Measurements from ENCODE around the gene FGF19.

- TF ChIP-seq CTCF (IDR thresholded peaks at IDR 0.05) (no peak), POLR2AphosphoS5 (IDR thresholded peaks at IDR 0.05) (no peak)
Measured at GRCh38 chr11:69665669-69666068, 38.2 kb downstream of the FGF19 start.

Measured in transverse colon (tissue), 4 donors.